Testis (tissue), 3 donors: ENCODE measurements around the gene SWAP70. TPM values are rescaled to one million over a fixed set of nuclear protein-coding genes. Genes with fewer than 3 reads are reported as not detected.

Experiments used
- DNase-seq: peaks from one replicate; pipeline ENCODE4 v3.0.0-alpha.2; 2019
- H3K27ac ChIP-seq, 2 donors: fragments of 200-600 bp; sonication (generic); one replicate each; pipeline ENCODE4 v1.5.1; 2019
- H3K27me3 ChIP-seq: fragments of 200-600 bp; sonication (generic); one replicate; pipeline ENCODE4 v1.5.1; 2019
- H3K36me3 ChIP-seq: fragments of 200-600 bp; sonication (generic); one replicate; pipeline ENCODE4 v1.5.1; 2017; ENCODE audit warnings: low read depth; ENCODE audit errors: missing control alignments
- H3K4me1 ChIP-seq: fragments of 200-600 bp; sonication (generic); one replicate; pipeline ENCODE4 v1.5.1; 2019
- H3K4me3 ChIP-seq, 2 donors: fragments of 200-600 bp; sonication (generic); one replicate each; pipeline ENCODE4 v1.5.1; 2017 to 2019
- H3K9me3 ChIP-seq: fragments of 200-600 bp; sonication (generic); one replicate; pipeline ENCODE4 v1.5.1; 2017
- CTCF ChIP-seq, 3 experiments: fragments of 450-650 bp in 2 of 3; fragments of 200-600 bp in 1 of 3; sonication (generic) in 1 of 3; IDR thresholded peaks; one replicate each; pipeline ENCODE4 v1.5.1; 2016 to 2019; ENCODE audit warnings: antibody characterized with exemption in 3 of 3, mild to moderate bottlenecking in 2 of 3, moderate library complexity in 1 of 3
- POLR2A ChIP-seq: fragments of 450-650 bp; IDR thresholded peaks from one replicate; pipeline ENCODE4 v1.6.1; 2017; ENCODE audit warnings: antibody characterized with exemption, mild to moderate bottlenecking, moderate library complexity
- WGBS, 2 donors: methylation state at CpG; one replicate each; pipeline ENCODE4 v1.1.5; 2018; 5-methylcytosine and 5-hydroxymethylcytosine counted together
- intact Hi-C: fragments of 100-400 bp; cut with DNase I; formaldehyde crosslinking; loops from one replicate; pipeline ENCODE4 v1.15.1; 2023; ENCODE audit warnings: low total_unique reads
- polyA plus RNA-seq: library from polyadenylated mRNA; stranded (reverse); fragments of 350-450 nt; fragmentation: Illumina TruSeq; extraction: RNeasy Lipid Tissue Mini Kit (QIAGEN cat#74804); gene quantifications from one replicate; pipeline ENCODE4 v1.2.3, GENCODE V29; 2014; ENCODE audit warnings: low read depth, low replicate concordance; ENCODE audit not compliant: insufficient read depth
- total RNA-seq, 2 donors: library from RNA; depleted of rRNA; stranded (reverse); fragments of >200 nt; gene quantifications; one replicate each; pipeline ENCODE4 v1.2.3, GENCODE V29; 2016

The SWAP70 gene
- total and polyA plus RNA-seq, 3 donors from 2014 or later, result 10.2 to 14.7 (median 10.5) TPM

GRCh38 chr11:9776203-9776602, 112.3 kb downstream of the SWAP70 start:
- no peaks in the 10 kb centered on the region for H3K9me3 ChIP-seq
- peaks cover 20% of the 10 kb centered on the region for H3K4me1 ChIP-seq
- H3K27ac ChIP-seq, result no peak overlapping the region
- no peak overlapping the region for H3K4me3 ChIP-seq
- TF ChIP-seq CTCF (IDR thresholded peaks at IDR 0.05) (no peak), POLR2A (no peak)
- DNase-seq, result no peak
- no peaks in the 10 kb centered on the region for H3K27me3 ChIP-seq
- intact Hi-C loops, result no loop called here
- 98 to 100% methylated on average over 1 of the region's 1 CpG for WGBS, 2 donors
- H3K36me3 ChIP-seq, result no peaks in the 10 kb centered on the region

- peaks cover 13% of the 10 kb centered on the region for H3K4me1 ChIP-seq
- DNase-seq, result no peak
- no peaks in the 10 kb centered on the region for H3K36me3 ChIP-seq
- intact Hi-C loops, result no loop called here
- no peak overlapping the region for H3K4me3 ChIP-seq
- H3K27ac ChIP-seq, result no peak overlapping the region
- no peaks in the 10 kb centered on the region for H3K27me3 ChIP-seq
- no peak for TF ChIP-seq CTCF (IDR thresholded peaks at IDR 0.05)
- no peak for TF ChIP-seq POLR2A
- H3K9me3 ChIP-seq, result no peaks in the 10 kb centered on the region
- WGBS, 2 donors, result 88 to 89% methylated on average over 2 of the region's 2 CpGs
Observed at GRCh38 chr11:9777066-9777465, 113.2 kb downstream of the SWAP70 start.

- 92 to 93% methylated on average over 5 of the region's 5 CpGs for WGBS, 2 donors
- H3K4me1 ChIP-seq, result peaks cover 13% of the 10 kb centered on the region
- no peak overlapping the region for H3K4me3 ChIP-seq
- no peaks in the 10 kb centered on the region for H3K9me3 ChIP-seq
- no peaks in the 10 kb centered on the region for H3K27me3 ChIP-seq
- H3K27ac ChIP-seq, result no peak overlapping the region
- DNase-seq, result no peak
- H3K36me3 ChIP-seq, result no peaks in the 10 kb centered on the region
- intact Hi-C loops, result no loop called here
- no peak for TF ChIP-seq CTCF (IDR thresholded peaks at IDR 0.05)
Observed at GRCh38 chr11:9777525-9777924, 113.6 kb downstream of the SWAP70 start.

GRCh38 chr11:9780929-9781328, 117.1 kb downstream of the SWAP70 start:
- Histone ChIP-seq H3K36me3 (no peaks in the 10 kb centered on the region), H3K27me3 (no peaks in the 10 kb centered on the region), H3K4me1 (no peaks in the 10 kb centered on the region), H3K9me3 (no peaks in the 10 kb centered on the region), H3K4me3 (no peak overlapping the region), H3K27ac (no peak overlapping the region)
- intact Hi-C loops, result no loop called here
- TF ChIP-seq POLR2A (no peak), CTCF (IDR thresholded peaks at IDR 0.05) (no peak)
- WGBS, 2 donors, result 93 to 95% methylated on average over 4 of the region's 4 CpGs
- DNase-seq, result no peak

GRCh38 chr11:9783986-9784385, 120.1 kb downstream of the SWAP70 start:
- no peaks in the 10 kb centered on the region for H3K36me3 ChIP-seq
- 76 to 81% methylated on average over 2 of the region's 2 CpGs for WGBS, 2 donors
- no peak overlapping the region for H3K27ac ChIP-seq
- peaks cover 4% of the 10 kb centered on the region for H3K4me1 ChIP-seq
- no peaks in the 10 kb centered on the region for H3K9me3 ChIP-seq
- no peaks in the 10 kb centered on the region for H3K27me3 ChIP-seq
- TF ChIP-seq CTCF (IDR thresholded peaks at IDR 0.05) (no peak), POLR2A (no peak)
- intact Hi-C loops, result no loop called here
- DNase-seq, result no peak
- no peak overlapping the region for H3K4me3 ChIP-seq
